OCI-LY1 (cell line): ENCODE measurements around the gene PGAP1.

Experiments used
- EZH2 ChIP-seq: fragments of 200-600 bp; sonication (generic), shearing (Covaris generic); IDR thresholded peaks from 2 replicates; pipeline ENCODE4 v1.8.0; 2017; ENCODE audit warnings: borderline replicate concordance, mixed run types, mild to moderate bottlenecking, antibody characterized with exemption, low read length, moderate library complexity, mixed read lengths
- TF ChIP-seq, protein P1 (sequence below): fragments of 200-600 bp; sonication (generic), shearing (Covaris generic); IDR thresholded peaks from 2 replicates; pipeline ENCODE4 v1.5.1; 2017; ENCODE audit warnings: mild to moderate bottlenecking, antibody characterized with exemption, low read length, moderate library complexity, mixed read lengths

- TF ChIP-seq, protein P1, sequence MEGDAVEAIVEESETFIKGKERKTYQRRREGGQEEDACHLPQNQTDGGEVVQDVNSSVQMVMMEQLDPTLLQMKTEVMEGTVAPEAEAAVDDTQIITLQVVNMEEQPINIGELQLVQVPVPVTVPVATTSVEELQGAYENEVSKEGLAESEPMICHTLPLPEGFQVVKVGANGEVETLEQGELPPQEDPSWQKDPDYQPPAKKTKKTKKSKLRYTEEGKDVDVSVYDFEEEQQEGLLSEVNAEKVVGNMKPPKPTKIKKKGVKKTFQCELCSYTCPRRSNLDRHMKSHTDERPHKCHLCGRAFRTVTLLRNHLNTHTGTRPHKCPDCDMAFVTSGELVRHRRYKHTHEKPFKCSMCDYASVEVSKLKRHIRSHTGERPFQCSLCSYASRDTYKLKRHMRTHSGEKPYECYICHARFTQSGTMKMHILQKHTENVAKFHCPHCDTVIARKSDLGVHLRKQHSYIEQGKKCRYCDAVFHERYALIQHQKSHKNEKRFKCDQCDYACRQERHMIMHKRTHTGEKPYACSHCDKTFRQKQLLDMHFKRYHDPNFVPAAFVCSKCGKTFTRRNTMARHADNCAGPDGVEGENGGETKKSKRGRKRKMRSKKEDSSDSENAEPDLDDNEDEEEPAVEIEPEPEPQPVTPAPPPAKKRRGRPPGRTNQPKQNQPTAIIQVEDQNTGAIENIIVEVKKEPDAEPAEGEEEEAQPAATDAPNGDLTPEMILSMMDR = no peak
- no peak for TF ChIP-seq EZH2
Observed at GRCh38 chr2:196925768-196926561, 542 bp downstream of the PGAP1 start.
